GM19023 (cell line): ENCODE measurements around the gene RBM38.

ENCODE experiments used
- ATAC-seq: cut with Tn5 transposase; IDR thresholded peaks from one replicate; pipeline ENCODE4 v1.9.1; 2021; ENCODE audit warnings: mild to moderate bottlenecking, moderate library complexity; ENCODE audit not compliant: unreplicated experiment

The RBM38 gene

DNA sequence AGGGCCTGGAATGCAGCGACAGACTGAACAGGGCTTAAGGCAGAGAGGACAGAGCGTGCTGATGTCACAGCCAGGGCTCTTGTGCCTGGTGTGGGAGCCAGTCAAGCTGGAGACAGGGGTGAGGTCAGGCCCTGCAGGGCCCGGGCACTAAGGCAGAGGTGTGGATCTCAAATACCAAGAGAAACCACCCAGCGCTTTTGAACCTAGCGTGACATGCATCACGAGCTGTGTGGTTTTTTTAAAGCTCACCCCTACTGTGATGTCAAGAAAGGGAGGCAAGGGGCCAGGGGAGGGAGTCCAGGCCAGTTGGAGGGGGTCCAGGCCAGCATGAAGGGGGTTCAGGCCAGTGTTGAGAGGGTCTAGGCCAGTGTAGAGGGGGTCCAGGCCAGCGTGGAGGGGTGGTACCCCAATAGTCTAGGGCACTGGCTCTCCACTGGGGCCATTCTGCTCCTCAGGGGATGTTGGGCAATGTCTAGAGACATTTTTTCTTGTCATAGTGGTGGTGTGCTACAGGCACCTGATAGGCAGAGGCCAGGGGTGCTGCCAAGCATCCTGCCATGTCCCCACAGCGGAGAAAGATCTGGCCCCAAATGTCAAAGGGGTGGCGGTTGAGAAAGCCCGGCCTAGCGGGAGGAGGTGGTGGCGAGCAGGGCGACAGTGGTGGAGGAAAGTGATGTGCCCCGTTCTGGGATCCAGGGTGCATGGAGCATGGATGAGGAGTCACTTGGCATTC is 42.6 kb downstream of the RBM38 start:
- ATAC-seq, result no peak

DNA sequence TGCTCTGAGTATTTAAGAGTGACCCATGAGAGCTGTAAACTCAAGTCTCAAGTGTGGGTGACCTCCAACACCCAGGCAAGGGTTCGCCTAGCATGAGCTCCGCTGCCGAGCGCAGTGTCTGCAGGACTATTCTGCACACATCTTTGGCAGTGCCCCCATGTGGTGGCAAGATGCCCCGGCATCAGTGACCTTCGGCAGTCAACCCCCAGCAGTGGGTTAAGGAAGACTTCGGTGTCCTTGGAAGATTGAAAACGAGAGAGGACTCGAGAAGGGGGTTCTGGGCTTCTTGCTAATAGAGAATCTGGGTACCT is 43.1 kb downstream of the RBM38 start:
- no peak for ATAC-seq

DNA sequence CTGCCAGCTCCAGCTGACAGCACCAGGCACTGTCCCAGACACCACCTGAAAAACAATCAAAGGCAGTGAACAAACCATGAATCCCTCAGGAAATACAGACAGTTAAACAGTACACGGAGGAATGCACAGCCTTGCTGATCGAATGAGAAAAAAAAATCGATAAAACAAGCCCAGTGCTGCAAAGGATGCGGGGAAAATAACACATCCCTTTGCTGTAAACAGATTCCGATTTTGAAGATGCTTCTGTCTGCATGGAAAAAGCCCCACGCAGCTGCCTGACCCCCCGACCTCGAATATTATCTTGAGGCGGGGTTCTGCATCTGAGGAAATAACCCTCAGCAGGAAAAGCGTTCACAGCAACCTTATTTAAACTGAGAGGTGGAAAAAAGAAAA is 43.9 kb downstream of the RBM38 start:
- ATAC-seq, result no peak

DNA sequence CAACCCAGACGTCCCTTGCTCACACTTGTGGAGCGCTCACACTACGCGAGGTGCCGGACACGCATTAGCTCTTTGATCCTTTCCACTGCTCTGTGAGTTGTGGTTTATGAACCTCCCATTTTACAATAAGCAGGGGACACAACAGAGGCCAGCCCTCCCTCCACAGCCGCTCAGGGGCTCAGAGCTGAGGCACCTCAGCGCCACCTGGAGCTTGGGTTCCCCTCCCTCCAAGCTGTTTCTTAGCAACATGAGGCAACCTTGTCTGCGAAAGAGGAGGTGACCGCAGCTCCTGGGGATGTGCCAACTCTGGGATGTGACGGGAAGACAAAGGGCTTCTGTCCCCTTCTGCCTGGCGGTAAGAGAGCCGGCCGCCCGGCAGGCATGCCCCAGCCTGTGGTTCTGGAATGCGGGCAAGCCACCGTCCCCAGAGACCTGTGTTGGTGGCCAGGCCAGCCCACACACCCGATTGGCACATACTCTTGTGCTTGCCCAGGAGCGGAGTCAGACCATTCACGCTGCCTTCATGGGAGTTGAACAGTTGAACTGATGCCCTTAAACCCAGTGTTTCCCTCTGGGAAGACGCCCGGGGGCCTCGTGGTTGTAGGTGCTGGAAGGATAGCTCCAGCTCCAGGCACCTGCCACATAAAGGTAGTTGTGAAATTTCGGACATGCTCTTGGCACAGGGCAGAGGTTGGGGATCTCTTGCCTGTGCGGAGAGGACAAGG is 44.5 kb downstream of the RBM38 start:
- ATAC-seq, result no peak

DNA sequence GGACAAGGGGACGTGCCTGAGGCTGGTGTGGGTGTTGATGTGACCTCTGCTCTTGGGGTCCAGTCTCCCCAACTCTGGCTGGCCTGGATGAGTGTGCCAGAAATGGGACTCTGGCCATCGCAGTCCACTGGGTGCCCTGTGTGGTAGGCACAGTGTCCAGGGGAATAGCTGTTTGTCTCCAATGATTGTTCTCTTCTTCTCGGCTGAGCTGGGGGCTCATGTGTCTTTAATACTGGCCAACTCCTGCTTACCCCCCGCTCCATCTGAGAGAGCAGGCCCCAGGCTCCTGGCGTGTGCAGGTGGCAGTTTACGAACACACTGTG is 45.0 kb downstream of the RBM38 start:
- no peak for ATAC-seq

DNA sequence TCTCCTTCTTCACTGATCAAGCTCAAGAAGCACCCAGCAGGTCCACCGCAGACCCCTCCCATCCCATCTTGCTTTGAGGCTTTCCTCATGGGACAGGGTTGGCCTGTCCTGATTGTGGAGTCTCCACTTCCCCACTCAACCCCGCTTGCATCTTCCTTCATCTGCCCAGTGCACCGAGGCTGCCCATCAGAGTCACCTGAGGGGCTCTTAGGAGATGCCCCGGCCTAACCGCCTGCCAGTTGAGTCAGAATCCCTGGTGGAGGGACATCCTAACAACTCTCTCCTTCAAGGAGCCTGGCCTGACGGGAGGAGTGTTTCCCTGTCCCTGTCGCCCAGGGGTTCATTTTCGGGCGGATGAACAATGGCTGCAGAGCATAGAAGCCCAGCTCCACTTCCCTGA is 46.1 kb downstream of the RBM38 start:
- ATAC-seq, result no peak

DNA sequence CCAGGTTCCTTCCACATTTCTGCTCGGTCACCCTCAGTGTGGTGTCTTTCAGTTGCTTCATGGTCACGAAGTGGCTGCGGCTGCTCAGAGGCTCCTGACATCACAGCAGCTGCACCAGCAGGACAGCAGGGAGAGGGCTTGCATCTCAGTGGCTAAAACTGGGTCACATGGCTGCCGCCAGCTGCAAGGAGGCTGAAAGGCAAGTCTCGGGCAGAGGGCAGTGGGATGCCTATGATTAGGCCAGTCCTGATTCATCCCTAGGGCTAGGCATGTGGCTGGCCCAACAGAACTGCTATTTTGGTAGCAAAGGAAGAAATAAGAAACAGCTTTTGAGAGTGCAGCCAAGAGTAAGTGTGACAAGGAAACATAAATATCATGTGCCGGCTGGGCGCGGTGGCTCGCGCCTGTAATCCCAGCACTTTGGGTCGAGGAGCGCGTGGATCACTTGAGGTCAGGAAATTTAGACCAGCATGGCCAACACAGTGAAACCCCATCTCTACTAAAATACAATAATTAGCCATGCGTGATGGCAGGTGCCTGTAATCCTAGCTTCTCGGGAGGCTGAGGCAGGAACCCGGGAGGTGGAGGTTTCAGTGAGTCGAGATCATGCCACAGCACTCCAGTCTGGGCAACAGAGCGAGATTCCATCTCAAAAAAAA is 46.6 kb downstream of the RBM38 start:
- ATAC-seq, result no peak

DNA sequence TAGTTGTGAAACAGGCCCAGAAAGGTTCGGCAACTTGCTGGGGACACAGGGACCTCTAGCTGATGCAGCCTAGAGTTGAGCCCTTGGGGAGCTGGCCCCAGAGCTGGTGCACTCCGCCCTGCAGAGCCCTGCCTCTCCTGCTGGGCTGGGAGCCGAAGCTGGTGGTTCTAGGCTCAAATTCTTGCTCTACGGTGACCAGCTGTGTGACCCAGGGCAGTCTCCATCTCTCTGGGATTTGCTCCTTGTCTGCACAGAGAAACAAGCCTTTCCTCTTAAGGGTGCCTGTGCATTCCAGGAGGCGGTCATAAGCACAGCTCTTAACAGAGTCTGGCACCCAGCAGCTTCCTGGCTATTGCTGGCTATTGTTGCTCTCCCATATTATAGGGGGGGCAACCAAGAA is 47.4 kb downstream of the RBM38 start:
- ATAC-seq, result no peak

DNA sequence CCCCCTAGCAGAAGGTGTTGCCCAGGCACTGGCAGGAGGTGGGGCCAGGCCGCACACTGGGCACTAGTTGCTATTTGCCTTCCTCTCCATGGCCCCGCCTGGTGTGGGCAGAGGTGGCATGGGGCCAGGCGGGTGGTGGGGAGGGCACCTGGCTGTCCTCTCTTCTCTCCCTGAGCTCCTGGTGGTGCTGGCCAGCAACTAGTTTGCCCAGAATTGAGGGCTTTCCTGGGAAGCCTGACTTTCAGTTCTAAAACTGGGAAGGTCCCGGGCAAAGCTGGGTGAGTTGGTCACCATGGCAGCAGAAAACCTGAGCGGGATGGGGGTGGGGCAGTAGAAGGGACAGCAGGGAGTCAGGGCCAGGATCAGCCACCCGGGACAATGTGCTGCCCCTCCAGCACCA is 48.2 kb downstream of the RBM38 start:
- no peak for ATAC-seq

DNA sequence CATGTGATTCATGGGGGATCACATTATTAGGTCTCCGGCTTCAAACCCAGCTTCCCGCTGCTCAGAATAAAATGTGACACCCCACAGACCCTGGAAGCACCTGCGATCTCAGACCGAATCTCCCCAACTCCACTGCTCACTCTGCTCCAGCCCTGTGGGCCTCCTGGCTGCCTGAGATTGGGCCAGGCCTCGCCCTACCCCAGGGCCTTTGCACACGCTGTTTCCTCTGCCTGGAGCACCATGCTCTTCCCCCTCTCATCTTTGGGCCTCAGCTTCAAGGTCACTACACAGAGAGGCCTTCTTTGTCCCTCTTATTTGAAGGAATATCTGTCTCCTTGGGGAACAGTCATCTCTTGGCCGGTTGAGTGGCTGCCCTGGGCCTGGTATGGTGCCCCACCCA is 48.8 kb downstream of the RBM38 start:
- no peak for ATAC-seq

DNA sequence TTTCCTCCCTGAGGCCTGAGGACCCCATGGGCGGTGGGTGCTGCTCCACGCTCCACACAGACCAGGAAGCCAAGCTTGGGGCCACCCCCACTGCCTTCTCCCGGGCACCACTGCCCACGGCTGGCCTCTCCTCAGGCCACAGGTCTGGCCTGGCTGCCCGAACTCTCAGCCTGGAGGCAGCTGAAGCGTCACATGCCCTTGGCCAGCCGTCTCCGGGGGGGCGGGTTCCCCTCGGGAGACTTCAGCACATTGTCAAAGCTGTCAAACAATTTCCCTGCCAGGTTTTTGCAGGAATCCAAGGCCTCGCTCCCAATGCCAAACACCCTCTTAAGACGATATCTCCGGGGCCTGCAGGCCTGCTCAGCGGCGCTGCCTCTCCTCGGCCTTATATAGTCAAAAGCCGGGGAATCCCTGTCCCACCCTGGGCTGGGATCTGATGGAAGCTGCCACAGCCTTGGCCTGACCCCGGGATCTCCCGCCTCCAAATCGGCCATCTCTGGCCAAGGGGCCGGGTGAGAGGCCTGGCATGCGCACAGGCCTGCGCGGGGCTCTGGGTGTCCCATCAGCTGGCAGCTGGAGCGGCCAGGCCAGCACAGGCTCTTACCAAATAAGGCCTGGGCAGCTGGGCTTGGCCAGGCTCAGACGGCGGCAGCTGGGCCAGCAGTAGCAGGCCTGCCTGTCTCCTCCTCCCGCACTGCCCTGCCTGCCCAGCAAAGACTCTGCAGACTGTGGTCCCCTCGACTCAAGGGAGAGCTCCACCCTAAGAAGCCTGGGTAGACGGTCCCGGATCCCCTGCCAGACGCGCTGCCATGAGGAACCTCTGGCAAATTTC is 49.7 kb downstream of the RBM38 start:
- no peak for ATAC-seq

DNA sequence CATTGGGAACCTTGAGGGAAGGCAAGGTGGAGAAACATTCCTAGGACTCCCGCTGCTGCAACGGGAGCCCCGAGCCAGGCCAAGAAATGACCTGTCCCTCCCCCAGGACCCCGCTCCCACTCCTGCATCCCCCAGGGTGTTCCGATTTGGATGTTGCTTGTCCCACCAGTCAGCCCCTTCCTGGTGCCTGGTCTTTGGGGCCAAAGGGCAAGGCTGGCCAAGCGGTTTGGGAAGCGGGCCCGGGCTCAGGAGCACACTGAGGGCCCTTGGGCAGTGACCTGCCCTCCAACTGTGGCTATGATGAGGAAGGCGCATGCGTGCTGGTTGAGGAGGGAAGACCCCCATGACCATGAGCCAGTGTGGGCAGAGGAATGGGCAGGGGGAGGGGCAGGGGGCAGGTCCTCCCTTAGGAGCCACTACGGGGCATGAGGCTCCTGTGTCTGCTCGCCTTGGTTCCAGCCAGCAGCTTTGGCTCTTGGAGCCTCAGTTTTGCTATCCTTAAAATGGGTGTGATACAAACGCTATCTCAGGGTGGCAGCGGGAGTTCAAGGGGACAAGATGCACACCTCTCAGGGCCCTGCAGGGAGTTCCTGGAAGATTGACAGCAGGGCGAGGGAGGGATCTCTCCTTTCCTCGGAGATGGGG is 50.4 kb downstream of the RBM38 start:
- no peak for ATAC-seq

DNA sequence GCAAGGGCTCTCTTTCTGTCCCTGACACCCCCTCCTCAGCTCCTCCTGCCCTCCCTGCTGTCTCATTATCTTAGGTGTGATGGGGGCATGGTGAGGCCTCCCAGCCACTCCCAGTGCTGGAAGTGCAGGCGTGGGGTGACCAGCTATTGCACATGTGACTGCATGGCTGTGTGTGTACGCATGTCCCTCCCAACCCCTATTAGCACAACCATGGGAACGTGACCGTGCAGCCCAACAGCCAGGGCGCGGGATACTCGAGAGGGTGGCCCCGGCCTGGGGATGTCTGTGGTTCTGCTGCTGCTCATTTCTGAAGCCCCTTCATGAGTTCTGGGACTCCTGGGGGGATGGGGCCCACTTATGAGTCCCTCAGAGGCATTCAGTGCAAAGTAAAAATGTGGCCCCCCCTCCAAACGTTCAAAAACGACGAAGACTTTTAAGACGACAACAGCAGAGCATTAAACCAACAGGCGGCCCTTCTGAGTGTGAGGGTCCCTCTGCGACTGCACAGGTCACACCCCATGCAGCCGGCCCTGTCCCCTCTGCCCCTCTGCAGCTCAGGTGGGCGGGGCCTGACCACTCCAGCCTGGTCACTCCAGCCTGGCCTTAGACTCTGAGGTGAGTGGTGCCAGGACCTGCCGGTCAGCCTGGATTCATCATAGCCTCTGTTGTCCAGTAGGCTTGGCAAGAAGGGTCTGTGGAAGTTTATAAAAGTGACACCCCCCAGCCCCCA is 51.1 kb downstream of the RBM38 start:
- no peak for ATAC-seq

DNA sequence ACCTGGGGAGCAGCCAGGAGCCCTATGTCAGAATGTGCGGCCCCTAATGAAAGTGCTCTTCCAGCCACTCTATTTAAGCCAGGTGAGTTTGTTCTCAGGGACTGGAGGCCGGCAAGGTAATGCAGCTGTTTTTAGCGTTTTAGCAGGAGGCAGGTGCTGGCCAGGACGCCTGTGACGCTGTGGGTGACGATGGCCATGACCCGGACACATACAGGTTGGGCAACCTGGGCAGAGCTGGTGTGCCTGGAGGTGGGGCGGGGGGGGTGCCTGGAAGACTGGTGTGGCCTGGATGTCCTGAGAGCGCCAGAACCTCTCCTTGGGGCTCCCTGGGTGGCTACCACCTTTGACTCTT is 51.7 kb downstream of the RBM38 start:
- ATAC-seq, result no peak

DNA sequence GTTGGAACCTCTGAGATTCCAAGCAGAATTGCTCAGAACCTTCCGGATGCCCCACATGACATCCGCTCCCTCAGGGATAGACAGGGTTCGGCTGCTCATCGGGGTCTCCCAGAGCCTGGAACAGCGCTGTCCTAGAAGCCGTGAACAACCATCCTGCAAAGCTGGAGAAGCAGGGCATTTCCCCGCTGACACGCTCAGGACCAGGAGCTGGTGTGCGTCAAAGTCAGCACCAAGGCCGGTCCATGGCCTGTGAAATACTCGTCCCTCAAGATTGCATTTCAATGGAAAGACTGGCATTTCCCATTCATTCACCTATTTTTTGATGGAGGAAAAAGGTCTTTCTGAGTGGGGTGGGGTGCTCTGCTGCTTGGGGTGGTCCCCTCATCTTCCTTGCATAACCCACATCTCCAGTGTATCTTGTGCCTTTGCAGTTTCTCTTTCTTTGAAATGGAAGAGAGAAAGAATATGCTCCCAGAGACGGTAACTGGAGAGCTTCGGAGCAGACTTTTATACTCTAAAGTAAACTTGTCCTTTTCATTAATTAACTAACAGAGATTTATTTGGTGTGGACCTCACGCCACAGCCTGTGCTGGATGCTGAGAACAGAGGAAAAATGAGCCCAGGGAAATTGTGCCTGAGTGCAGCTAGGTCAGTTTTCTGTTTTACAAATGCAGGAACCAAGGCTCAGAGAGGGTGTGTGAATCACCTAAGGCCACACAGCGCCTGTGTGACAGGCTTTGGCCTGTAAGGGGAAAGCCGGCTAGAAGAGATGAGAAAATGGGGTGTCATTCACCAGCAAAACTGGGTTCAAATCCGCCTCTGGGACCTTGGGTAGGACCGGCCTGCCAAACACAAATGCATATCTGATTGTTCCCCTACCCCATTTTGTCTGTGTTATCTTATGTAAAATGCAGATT is 52.4 kb downstream of the RBM38 start:
- no peak for ATAC-seq

DNA sequence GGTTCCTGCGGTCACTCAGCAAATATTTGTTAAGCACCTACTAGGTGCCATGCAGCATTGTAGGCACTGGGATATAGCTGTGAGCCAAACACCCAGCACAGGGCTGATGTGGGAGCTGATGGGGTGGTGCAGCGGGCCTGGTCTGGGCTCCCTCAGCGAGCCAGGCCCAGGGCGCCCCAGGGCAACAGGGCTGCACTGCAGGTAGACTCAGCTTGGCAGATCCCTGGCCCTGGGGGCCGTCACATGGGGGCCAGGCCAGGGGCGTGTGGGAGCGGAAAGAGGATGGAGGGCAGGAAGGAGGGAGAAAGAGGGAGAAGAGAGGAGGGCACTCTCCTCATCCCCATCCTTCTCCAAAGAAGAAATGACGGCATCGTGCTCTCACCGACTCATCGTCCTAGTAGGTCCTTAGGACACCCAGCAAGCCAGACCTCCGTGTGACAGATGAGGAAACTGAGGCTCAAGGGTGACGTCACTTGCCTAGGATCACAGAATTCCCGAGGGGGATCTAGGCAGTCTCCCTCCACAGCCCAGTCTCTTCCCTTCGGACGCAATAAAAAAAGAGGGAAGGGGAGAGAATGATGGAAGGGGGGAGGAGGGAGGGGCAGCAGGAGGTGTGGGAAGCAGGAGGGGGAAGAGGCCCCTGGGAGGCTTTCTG is 53.3 kb downstream of the RBM38 start:
- no peak for ATAC-seq

DNA sequence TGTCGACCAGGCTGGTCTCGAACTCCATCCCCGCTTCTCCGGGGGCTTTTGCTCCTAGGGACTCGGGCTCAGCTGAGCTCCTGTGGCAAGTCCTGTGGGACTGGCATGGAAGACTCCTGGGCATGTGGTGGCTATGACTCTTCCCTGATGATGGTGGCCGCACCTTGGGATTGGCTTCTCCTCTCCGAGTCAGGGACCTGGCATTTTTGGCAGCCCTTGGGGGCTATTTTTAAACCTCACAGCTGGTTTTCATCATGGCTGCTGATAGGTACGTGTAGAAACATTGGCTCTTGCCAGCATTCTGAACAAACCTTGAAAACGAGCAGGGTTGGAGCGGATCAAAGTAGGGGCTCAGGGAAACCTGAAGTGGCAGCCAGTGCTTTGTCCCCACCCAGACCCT is 54.1 kb downstream of the RBM38 start:
- ATAC-seq, result no peak

DNA sequence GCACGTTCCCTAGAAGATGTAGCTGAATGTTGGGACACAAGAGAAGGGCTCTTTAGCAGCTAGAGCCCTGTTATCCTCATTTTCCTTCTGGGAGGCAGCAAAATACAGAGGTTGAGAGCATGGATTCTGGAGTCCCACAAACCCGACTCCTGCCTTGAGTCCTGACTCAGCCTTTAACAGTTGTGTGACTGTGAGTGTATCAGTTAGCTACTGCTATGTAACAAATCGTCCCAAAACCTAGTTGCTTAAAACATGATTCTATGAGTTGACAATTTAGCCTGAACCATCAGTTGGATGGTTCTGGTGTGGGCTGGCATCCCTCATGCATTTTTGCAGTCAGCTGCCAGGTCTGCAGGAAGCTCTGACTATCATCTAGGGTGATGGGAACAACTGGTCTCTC is 54.6 kb downstream of the RBM38 start:
- ATAC-seq, result no peak

DNA sequence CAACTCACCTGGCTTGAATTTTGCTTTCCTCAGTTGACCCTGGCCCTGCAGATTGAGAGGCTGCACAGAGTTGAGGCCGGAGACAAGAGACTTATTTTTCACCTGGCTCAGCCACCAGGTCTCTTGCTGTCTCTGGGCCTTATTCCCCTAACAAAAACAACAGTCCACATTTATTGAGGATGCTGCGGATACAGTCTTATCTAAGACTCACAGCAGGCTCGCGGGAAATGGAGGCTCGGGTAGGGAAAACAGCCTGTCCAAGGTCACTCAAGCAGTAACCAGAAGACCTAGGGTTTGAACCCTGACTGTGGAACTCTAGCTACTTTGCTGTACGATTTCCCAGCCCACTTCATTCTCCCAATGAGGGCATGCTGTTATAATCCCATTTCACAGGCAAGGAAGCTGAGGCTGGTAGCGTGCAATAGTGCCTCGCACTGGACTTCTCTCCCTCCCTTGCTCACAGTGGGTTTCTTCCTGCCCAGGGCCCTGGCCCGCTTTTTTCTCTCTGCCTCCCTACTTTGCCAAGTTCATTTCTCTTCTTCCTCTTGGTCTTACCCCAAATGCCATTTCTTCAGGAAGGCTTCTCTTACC is 57.7 kb downstream of the RBM38 start:
- no peak for ATAC-seq
